Psoas muscle (tissue), 8 donors: ENCODE results near the gene NHEJ1. TPM values are rescaled to one million over a fixed set of nuclear protein-coding genes. Genes with fewer than 3 reads are reported as not detected.
A peak's percentile ranks its signal among the peaks of the same experiment; 100 is the strongest.

ENCODE experiments used
- ATAC-seq, 4 donors: fragments of 200-7000 bp; cut with Tn5 transposase; one replicate each; pipeline ENCODE4 v1.9.1; 2020; ENCODE audit warnings: moderate library complexity in 3 of 4, mild to moderate bottlenecking in 2 of 4
- DNase-seq, 2 donors: peaks; one replicate each; pipeline ENCODE4 v3.0.0-alpha.2; 2020
- H3K27ac ChIP-seq: fragments of 200-600 bp; one replicate; pipeline ENCODE4 v1.8.0; 2022
- H3K27me3 ChIP-seq, 3 donors: fragments of 200-600 bp in 1 of 3; one replicate each; pipeline versions ENCODE4 v1.6.1 to v1.8.0; 2013 to 2022; ENCODE audit warnings: low read length in 2 of 3, mild to moderate bottlenecking in 2 of 3, moderate library complexity in 1 of 3; ENCODE audit not compliant: insufficient read depth in 3 of 3
- H3K36me3 ChIP-seq, 2 donors: fragments of 200-600 bp in 1 of 2; one replicate each; pipeline versions ENCODE4 v1.6.1 to v1.8.0; 2013 to 2022; ENCODE audit warnings: low read depth in 1 of 2, mild to moderate bottlenecking in 1 of 2, moderate library complexity in 1 of 2; ENCODE audit not compliant: insufficient read depth in 1 of 2
- H3K4me1 ChIP-seq: fragments of 200-600 bp; one replicate; pipeline ENCODE4 v1.8.0; 2022
- H3K4me3 ChIP-seq: fragments of 200-600 bp; one replicate; pipeline ENCODE4 v1.8.0; 2022; ENCODE audit warnings: mild to moderate bottlenecking
- H3K9me3 ChIP-seq: fragments of 200-600 bp; one replicate; pipeline ENCODE4 v1.8.0; 2022
- CTCF ChIP-seq: fragments of 200-600 bp; IDR thresholded peaks from one replicate; pipeline ENCODE4 v1.8.0; 2022; ENCODE audit warnings: antibody characterized with exemption
- WGBS, 3 donors: extraction: QIAGEN DNeasy Blood & Tissue Kit; methylation state at CpG; one replicate each; pipeline versions ENCODE4 v1.1.6 to v1.1.7; 2013; 5-methylcytosine and 5-hydroxymethylcytosine counted together
- intact Hi-C, 2 donors: fragments of 100-400 bp; cut with DNase I; formaldehyde crosslinking; loops; one replicate each; pipeline versions ENCODE4 v1.11.0 to v1.14.2; 2022
- long read RNA-seq, 2 donors: library from polyadenylated mRNA; unstranded; transcript quantifications; one replicate each; pipeline ENCODE4 v2.0.0, GENCODE V29; 2021
- polyA plus RNA-seq, 3 donors: library from polyadenylated mRNA; stranded (reverse); fragments of 200-250 nt; gene quantifications; one replicate each; pipeline ENCODE4 v1.2.3, GENCODE V29; 2013
- total RNA-seq, 4 donors: library from RNA; stranded (reverse); fragmentation: NEBNext Ultra II Directional in 2 of 4; extraction: Animal tissue kit (Norgen Biotek cat#: 25700) in 2 of 4; gene quantifications; one replicate each; pipeline versions ENCODE4 v1.2.1 to v1.2.4, GENCODE V29; 2021 to 2023
- donor health status: healthy with polysubstance abuse.
- donor health status: DM: no; HTN: no; CAD: no; lungs with moderate emphysema.
- donor health status: Bipolar disorder and iron deficiency.
- donor health status: healthy.
- donor health status: DM: yes; HTN: yes; CAD: no.
- donor health status: DM: no; HTN: no; CAD: no.
- donor health status: DM: no; HTN: no; CAD: no.
- donor health status: DM: yes; HTN: yes; CAD: no.

NHEJ1 gene
- total RNA-seq (10 to 100 TPM; 11.5 to 18.5 (median 13.4) TPM), polyA plus RNA-seq (10 to 100 TPM; 10.7 to 20.5 (median 15.5) TPM)
- long read RNA-seq, donor 1, partial matches to known transcripts = 0 of 6 reads
- long read RNA-seq, donor 1, other reads (novel, unspliced or antisense) = 4 of 6 reads
- long read RNA-seq, donor 2, transcript NHEJ1-201 (8 exons, 2,094 nt) = major isoform, 30 of 34 reads
- long read RNA-seq, donor 2, partial matches to known transcripts = 0 of 34 reads
- long read RNA-seq, donor 2, other reads (novel, unspliced or antisense) = 4 of 34 reads

- peak within 1 kb of the TSS; percentile 93 for H3K27ac ChIP-seq
- peak; percentile 99 for TF ChIP-seq CTCF
- peaks cover 5% of the 10 kb centered on the region for H3K4me1 ChIP-seq
- peak within 1 kb of the TSS; percentile 86 for H3K4me3 ChIP-seq
- peaks cover 0 to 24% of the 10 kb centered on the region in 2 donors for H3K36me3 ChIP-seq
- DNase-seq = peak; percentile 98 to 99
- H3K27me3 ChIP-seq = no peaks in the 10 kb centered on the region
- 0 to 1% (median 1%) methylated on average over 56 to 70 of the region's 70 CpGs for WGBS, 3 donors
- ATAC-seq = peak; percentile 95 to 97 (median 96)
- no peaks in the 10 kb centered on the region for H3K9me3 ChIP-seq
- intact Hi-C loops = loop anchor here (1.0 to 10.0 kb wide), 4 partner anchors 137 to 374 kb away; partner anchors contain the start of gene DNPEP (in 1 of the 2)
Observed at GRCh38 chr2:219160186-219161017, at the start of gene NHEJ1. TSS of gene NHEJ1 (minus strand) at chr2:219160815. CDS start at chr2:219158362, 2,453 bp downstream.

- DNase-seq (no peak), ATAC-seq (no peak)
- H3K27me3 ChIP-seq = no peaks in the 10 kb centered on the region
- peaks cover 3 to 70% of the 10 kb centered on the region in 2 donors for H3K36me3 ChIP-seq
- intact Hi-C loops = no loop called here
- H3K4me3 ChIP-seq = no peak overlapping the region
- no peak overlapping the region for H3K27ac ChIP-seq
- no peak for TF ChIP-seq CTCF
- no peaks in the 10 kb centered on the region for H3K9me3 ChIP-seq
- WGBS, 3 donors = 76 to 83% (median 78%) methylated on average over 18 of the region's 18 CpGs
- peaks cover 15% of the 10 kb centered on the region for H3K4me1 ChIP-seq
Observed at GRCh38 chr2:219209236-219210195, 48.9 kb upstream of the NHEJ1 start.

- no peak for ATAC-seq
- DNase-seq = no peak
- intact Hi-C loops = no loop called here
- WGBS, 3 donors = 72 to 79% (median 72%) methylated on average over 17 of the region's 17 CpGs
- Histone ChIP-seq H3K4me3 (peak overlapping the region; percentile 75), H3K4me1 (peaks cover 15% of the 10 kb centered on the region), H3K9me3 (no peaks in the 10 kb centered on the region), H3K27ac (peak overlapping the region; percentile 91), H3K27me3 (no peaks in the 10 kb centered on the region), H3K36me3 (peaks cover 3 to 56% of the 10 kb centered on the region in 2 donors)
- TF ChIP-seq CTCF = no peak
Observed at GRCh38 chr2:219207884-219208740, 47.5 kb upstream of the NHEJ1 start.
